Subcutaneous adipose tissue (tissue), 4 donors: Measurements from ENCODE around the gene MGAT3. TPM values are rescaled to one million over a fixed set of nuclear protein-coding genes. Genes with fewer than 3 reads are reported as not detected.

Experiments
- CTCF ChIP-seq: fragments of 450-650 bp; IDR thresholded peaks from one replicate; pipeline ENCODE4 v1.5.1; 2016; ENCODE audit warnings: low read depth, mild to moderate bottlenecking, control low read depth, antibody characterized with exemption, moderate library complexity
- total RNA-seq, 4 donors: library from RNA; depleted of rRNA; stranded (reverse); fragments of >200 nt; gene quantifications; one replicate each; pipeline ENCODE4 v1.1.0, GENCODE V29; 2016

MGAT3 gene
- total RNA-seq, 4 donors from 2014 or later: 6.5 to 13.4 (median 10.5) TPM

GRCh38 chr22:39463931-39464390, 7.1 kb downstream of the MGAT3 start:
- no peak for TF ChIP-seq CTCF

- TF ChIP-seq CTCF: no peak
Observed at GRCh38 chr22:39466228-39467006, 9.6 kb downstream of the MGAT3 start.

GRCh38 chr22:39467390-39467895, 10.6 kb downstream of the MGAT3 start:
- TF ChIP-seq CTCF: no peak

GRCh38 chr22:39468487-39469325, 11.9 kb downstream of the MGAT3 start:
- TF ChIP-seq CTCF: no peak

GRCh38 chr22:39469326-39469680, 12.5 kb downstream of the MGAT3 start:
- TF ChIP-seq CTCF: no peak

- no peak for TF ChIP-seq CTCF
Observed at GRCh38 chr22:39469681-39470450, 13.1 kb downstream of the MGAT3 start.
